Measurements from ENCODE around the gene HACD2. TPM values are rescaled to one million over a fixed set of nuclear protein-coding genes. Genes with fewer than 3 reads are reported as not detected.

Gene HACD2
- polyA plus RNA-seq, 3 donors = 12.9 to 17.1 (median 15.1) TPM

- Histone ChIP-seq H3K4me3 (replicated peaks in 1 of 3; ENCODE audit: low read depth in 2 of 3, low read length in 3 of 3) (no peak overlapping the region), H3K9me3 (replicated peaks in 1 of 2; ENCODE audit: control insufficient read depth in 1 of 2, insufficient read depth in 1 of 2, low read length in 2 of 2) (peaks cover 25% of the 10 kb centered on the region in 2 donors)
- intact Hi-C loops (cut with micrococcal nuclease) = no loop called here
These were observed 8.5 kb upstream of the HACD2 start for GRCh38 chr3:123593381-123593780.

GRCh38 chr3:123590685-123591450 lies 6.0 kb upstream of the HACD2 start:
- Histone ChIP-seq H3K36me3 (replicated peaks in 1 of 2; ENCODE audit: control insufficient read depth in 1 of 2, insufficient read depth in 2 of 2, low read length in 2 of 2) (peaks cover 0 to 21% of the 10 kb centered on the region in 2 donors), H3K4me3 (replicated peaks in 1 of 3; ENCODE audit: low read depth in 2 of 3, low read length in 3 of 3) (no peak overlapping the region), H3K27me3 (ENCODE audit: control insufficient read depth in 2 of 2, insufficient read depth in 2 of 2, low read length in 2 of 2) (no peaks in the 10 kb centered on the region), H3K4me2 (replicated peaks; ENCODE audit: extremely low read depth, low read length, poor library complexity, severe bottlenecking) (no peak overlapping the region), H4K20me1 (ENCODE audit: insufficient read depth, low read length) (no peaks in the 10 kb centered on the region), H3K9me3 (replicated peaks in 1 of 2; ENCODE audit: control insufficient read depth in 1 of 2, insufficient read depth in 1 of 2, low read length in 2 of 2) (peaks cover 25% of the 10 kb centered on the region in 2 donors), H3K9ac (ENCODE audit: insufficient read depth, low read length, poor library complexity, severe bottlenecking) (no peak overlapping the region), H3K79me2 (ENCODE audit: insufficient read depth, low read length) (peaks cover 7% of the 10 kb centered on the region), H3K4me1 (ENCODE audit: control insufficient read depth in 1 of 2, insufficient read depth in 2 of 2, low read length in 2 of 2) (peaks cover 5 to 9% of the 10 kb centered on the region in 2 donors), H2AFZ (ENCODE audit: insufficient read depth, low read depth, low read length, poor library complexity, severe bottlenecking) (no peak overlapping the region), H3K27ac (ENCODE audit: low read depth in 1 of 2, low read length in 2 of 2) (no peak overlapping the region)
- Mint-ChIP-seq H3K27ac (no peak overlapping the region), H3K36me3 (peaks cover 24 to 35% of the 10 kb centered on the region in 2 donors), H3K4me3 (no peak overlapping the region), H3K27me3 (ENCODE audit: low read depth in 3 of 3) (peaks cover 0 to 1% (median 0%) of the 10 kb centered on the region in 3 donors), H3K9me3 (peaks cover 24 to 41% (median 32%) of the 10 kb centered on the region in 7 donors), H3K4me1 (peaks cover 3% of the 10 kb centered on the region)
- TF ChIP-seq, protein P1, sequence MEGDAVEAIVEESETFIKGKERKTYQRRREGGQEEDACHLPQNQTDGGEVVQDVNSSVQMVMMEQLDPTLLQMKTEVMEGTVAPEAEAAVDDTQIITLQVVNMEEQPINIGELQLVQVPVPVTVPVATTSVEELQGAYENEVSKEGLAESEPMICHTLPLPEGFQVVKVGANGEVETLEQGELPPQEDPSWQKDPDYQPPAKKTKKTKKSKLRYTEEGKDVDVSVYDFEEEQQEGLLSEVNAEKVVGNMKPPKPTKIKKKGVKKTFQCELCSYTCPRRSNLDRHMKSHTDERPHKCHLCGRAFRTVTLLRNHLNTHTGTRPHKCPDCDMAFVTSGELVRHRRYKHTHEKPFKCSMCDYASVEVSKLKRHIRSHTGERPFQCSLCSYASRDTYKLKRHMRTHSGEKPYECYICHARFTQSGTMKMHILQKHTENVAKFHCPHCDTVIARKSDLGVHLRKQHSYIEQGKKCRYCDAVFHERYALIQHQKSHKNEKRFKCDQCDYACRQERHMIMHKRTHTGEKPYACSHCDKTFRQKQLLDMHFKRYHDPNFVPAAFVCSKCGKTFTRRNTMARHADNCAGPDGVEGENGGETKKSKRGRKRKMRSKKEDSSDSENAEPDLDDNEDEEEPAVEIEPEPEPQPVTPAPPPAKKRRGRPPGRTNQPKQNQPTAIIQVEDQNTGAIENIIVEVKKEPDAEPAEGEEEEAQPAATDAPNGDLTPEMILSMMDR (IDR thresholded peaks at IDR 0.05) = no peak
- WGBS (ENCODE audit: insufficient coverage) = 100% methylated on average over 3 of the region's 3 CpGs
- intact Hi-C loops (cut with micrococcal nuclease) = no loop called here
- no peak for DNase-seq

More at GRCh38 chr3:123593381-123593780, 8.5 kb upstream of the HACD2 start:
- Histone ChIP-seq H4K20me1 (ENCODE audit: insufficient read depth, low read length) (no peaks in the 10 kb centered on the region), H2AFZ (ENCODE audit: insufficient read depth, low read depth, low read length, poor library complexity, severe bottlenecking) (no peak overlapping the region), H3K4me2 (replicated peaks; ENCODE audit: extremely low read depth, low read length, poor library complexity, severe bottlenecking) (no peak overlapping the region), H3K36me3 (replicated peaks in 1 of 2; ENCODE audit: control insufficient read depth in 1 of 2, insufficient read depth in 2 of 2, low read length in 2 of 2) (peaks cover 0 to 21% of the 10 kb centered on the region in 2 donors), H3K27me3 (ENCODE audit: control insufficient read depth in 2 of 2, insufficient read depth in 2 of 2, low read length in 2 of 2) (no peaks in the 10 kb centered on the region), H3K79me2 (ENCODE audit: insufficient read depth, low read length) (no peaks in the 10 kb centered on the region), H3K4me1 (ENCODE audit: control insufficient read depth in 1 of 2, insufficient read depth in 2 of 2, low read length in 2 of 2) (no peaks in the 10 kb centered on the region), H3K9ac (ENCODE audit: insufficient read depth, low read length, poor library complexity, severe bottlenecking) (no peak overlapping the region), H3K27ac (ENCODE audit: low read depth in 1 of 2, low read length in 2 of 2) (no peak overlapping the region)
- Mint-ChIP-seq H3K9me3 (peaks cover 21 to 39% (median 32%) of the 10 kb centered on the region in 7 donors), H3K4me3 (no peak overlapping the region), H3K27ac (no peak overlapping the region), H3K27me3 (ENCODE audit: low read depth in 3 of 3) (peaks cover 0 to 1% (median 0%) of the 10 kb centered on the region in 3 donors), H3K36me3 (peaks cover 19 to 32% of the 10 kb centered on the region in 2 donors), H3K4me1 (peaks cover 3% of the 10 kb centered on the region)
- 100% methylated on average over 2 of the region's 3 CpGs for WGBS (ENCODE audit: insufficient coverage)
- no peak for DNase-seq
- TF ChIP-seq, protein P1 (IDR thresholded peaks at IDR 0.05) = no peak

All from CD14-positive monocyte (primary cell).